ENCODE data around the gene LRRC59.

LRRC59 gene

GRCh38 chr17:50352072-50352692, 45.1 kb downstream of the LRRC59 start:
- TF ChIP-seq CTCF (IDR thresholded peaks at IDR 0.05; ENCODE audit: borderline replicate concordance, insufficient read depth, low read depth, low read length): no peak

GRCh38 chr17:50350733-50351132, 46.6 kb downstream of the LRRC59 start:
- no peak for TF ChIP-seq CTCF (IDR thresholded peaks at IDR 0.05; ENCODE audit: borderline replicate concordance, insufficient read depth, low read depth, low read length)

More at GRCh38 chr17:50352072-50352692, 45.1 kb downstream of the LRRC59 start:
- no peak overlapping the region for H3K4me3 ChIP-seq (ENCODE audit: low read depth, low read length)

GRCh38 chr17:50349243-50349600, 48.1 kb downstream of the LRRC59 start:
- no peak for TF ChIP-seq CTCF (IDR thresholded peaks at IDR 0.05; ENCODE audit: borderline replicate concordance, insufficient read depth, low read depth, low read length)
- H3K4me3 ChIP-seq (ENCODE audit: low read depth, low read length): no peak overlapping the region

More at GRCh38 chr17:50350733-50351132, 46.6 kb downstream of the LRRC59 start:
- H3K4me3 ChIP-seq (ENCODE audit: low read depth, low read length): no peak overlapping the region

GRCh38 chr17:50348522-50349242, 48.6 kb downstream of the LRRC59 start:
- H3K4me3 ChIP-seq (ENCODE audit: low read depth, low read length): no peak overlapping the region
- no peak for TF ChIP-seq CTCF (IDR thresholded peaks at IDR 0.05; ENCODE audit: borderline replicate concordance, insufficient read depth, low read depth, low read length)

GRCh38 chr17:50347894-50348291, 49.4 kb downstream of the LRRC59 start:
- no peak for TF ChIP-seq CTCF (IDR thresholded peaks at IDR 0.05; ENCODE audit: borderline replicate concordance, insufficient read depth, low read depth, low read length)
- H3K4me3 ChIP-seq (ENCODE audit: low read depth, low read length): no peak overlapping the region

GRCh38 chr17:50347117-50347893, 50.0 kb downstream of the LRRC59 start:
- peak overlapping the region; percentile 70 for H3K4me3 ChIP-seq (ENCODE audit: low read depth, low read length)
- TF ChIP-seq CTCF (IDR thresholded peaks at IDR 0.05; ENCODE audit: borderline replicate concordance, insufficient read depth, low read depth, low read length): no peak

Measured in GM12875 (cell line).